Measurements from ENCODE around the gene SEPTIN8. TPM values are rescaled to one million over a fixed set of nuclear protein-coding genes. Genes with fewer than 3 reads are reported as not detected.

The SEPTIN8 gene, protein sequence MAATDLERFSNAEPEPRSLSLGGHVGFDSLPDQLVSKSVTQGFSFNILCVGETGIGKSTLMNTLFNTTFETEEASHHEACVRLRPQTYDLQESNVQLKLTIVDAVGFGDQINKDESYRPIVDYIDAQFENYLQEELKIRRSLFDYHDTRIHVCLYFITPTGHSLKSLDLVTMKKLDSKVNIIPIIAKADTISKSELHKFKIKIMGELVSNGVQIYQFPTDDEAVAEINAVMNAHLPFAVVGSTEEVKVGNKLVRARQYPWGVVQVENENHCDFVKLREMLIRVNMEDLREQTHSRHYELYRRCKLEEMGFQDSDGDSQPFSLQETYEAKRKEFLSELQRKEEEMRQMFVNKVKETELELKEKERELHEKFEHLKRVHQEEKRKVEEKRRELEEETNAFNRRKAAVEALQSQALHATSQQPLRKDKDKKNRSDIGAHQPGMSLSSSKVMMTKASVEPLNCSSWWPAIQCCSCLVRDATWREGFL
- 48.7 and 67.4 TPM in 2 replicates for total RNA-seq

DNA sequence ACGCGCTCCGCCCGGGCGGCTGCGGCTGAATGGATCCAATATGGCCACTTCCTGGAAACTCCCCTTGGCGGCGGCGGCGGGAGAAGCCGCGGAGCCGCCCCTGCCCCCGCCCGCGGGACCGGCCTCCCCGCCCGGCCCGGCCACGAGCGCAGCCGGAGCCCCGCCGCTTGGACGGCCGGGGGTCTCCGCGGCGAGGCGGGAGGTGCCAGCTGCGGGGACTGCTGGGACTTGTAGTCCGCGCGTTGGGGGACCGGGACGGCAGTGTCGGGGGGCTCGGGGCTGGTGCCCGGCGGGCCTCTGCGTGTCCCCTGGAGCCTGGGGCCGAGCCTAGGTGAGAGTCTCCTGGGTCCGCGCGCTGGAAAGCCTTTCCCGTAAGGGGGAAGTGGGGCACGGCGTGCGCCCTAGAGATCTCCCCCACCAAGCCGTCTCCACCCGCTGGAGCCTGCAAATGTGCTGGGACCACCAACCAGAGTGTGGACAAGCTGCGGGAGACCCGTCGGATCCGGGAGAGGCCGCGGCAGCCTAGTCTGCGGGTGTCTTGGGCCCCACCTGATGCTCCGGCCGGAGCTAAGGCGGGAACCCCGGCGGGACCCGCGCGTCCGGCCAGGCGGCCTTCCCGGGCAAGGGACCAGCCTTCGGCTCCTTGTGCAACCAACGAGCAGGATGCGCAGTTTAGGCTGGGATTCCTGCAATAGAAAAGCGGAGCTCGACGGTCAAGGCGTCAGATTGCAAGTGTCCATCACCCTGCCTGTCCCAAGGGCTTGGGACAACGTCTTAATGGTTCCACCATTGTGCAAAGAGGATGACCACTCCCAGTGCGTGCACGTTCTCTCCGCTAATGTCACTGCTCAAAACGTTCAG, at the start of gene SEPTIN8:
Gene SEPTIN8 (minus strand): TSS at position 31 of the 861 bp plus-strand sequence. CDS start 102 bp downstream, outside the sequence.

DNA sequence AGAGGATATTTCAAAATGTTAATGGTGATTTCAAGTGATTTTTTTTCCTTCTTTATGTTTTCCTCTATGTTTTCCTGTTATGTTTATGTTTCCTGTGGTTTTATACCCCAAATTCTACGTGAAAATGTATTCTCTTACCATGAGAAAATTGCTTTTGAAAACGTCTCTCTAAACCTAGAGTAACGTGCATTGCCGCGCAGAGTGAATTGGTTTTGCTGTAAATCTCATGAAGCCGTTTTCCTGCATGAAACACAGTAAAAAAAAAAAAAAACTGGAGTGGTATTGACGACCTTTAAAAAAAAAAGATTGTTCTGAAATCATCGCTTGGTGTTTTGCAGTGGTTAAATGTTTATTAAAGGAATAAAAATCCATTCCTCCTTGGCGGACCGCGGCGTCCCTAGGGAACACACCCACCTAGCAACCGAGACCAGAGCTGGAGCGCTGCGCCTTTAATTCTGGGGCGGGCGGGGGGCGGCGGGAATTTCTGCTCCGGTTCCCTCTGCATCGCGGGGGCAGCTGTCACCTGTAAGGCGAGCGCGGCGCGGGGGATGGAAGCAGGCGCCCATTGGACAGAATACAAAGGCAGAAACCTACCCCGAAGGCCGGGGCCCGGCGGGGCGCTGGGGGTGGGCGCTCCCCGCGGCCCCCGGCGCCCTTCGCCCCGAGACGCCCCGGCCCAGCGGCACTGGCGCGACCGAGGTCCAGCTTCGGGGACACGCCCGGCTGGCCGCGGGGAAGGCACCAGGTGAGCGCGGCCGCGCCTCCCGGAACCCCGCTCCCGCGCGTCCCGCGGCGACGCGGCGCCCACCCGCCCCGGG, 36.0 kb upstream of the SEPTIN8 start, which contains the start of gene SOWAHA:
Gene SOWAHA (plus strand): TSS at position 522 of the 818 bp plus-strand sequence. CDS start 320 bp downstream, outside the sequence.

DNA sequence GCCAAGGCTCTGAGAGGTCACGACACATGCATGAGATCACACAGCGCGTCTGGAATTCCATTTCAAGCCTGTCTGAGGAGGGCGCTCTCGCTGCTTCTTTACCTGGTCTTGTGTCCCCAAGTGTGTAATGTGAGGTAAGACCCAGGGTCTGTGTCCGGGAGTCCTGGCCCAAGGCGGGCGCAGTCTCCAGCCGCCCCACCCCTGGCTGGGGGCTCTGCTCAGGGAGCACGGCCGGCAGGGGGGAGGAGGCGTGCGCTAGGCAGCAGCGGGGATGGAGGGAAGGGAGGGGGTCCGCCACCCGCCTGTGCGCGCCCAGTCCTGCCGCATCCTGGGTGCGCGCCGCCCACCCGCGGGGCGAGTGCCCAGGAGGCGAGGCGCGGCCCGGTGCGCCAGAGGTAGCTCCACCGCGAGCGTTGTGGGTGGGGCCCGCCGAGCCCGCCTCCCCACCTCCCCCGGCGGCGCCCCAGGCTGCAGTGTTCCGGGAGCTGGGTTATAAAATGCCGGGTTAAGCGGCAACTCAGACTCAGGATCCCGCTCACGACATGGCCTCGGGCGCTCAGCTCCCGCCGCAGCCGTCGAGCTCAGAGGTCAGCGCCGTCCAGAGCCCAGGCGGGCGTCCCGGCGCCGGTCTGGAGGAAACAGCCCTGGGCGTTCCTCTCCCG, 30.0 kb downstream of the SEPTIN8 start, which contains the start of gene CCNI2:
Gene CCNI2 (plus strand): TSS at position 473 of the 662 bp plus-strand sequence. CDS start 70 bp downstream, at position 543.

DNA sequence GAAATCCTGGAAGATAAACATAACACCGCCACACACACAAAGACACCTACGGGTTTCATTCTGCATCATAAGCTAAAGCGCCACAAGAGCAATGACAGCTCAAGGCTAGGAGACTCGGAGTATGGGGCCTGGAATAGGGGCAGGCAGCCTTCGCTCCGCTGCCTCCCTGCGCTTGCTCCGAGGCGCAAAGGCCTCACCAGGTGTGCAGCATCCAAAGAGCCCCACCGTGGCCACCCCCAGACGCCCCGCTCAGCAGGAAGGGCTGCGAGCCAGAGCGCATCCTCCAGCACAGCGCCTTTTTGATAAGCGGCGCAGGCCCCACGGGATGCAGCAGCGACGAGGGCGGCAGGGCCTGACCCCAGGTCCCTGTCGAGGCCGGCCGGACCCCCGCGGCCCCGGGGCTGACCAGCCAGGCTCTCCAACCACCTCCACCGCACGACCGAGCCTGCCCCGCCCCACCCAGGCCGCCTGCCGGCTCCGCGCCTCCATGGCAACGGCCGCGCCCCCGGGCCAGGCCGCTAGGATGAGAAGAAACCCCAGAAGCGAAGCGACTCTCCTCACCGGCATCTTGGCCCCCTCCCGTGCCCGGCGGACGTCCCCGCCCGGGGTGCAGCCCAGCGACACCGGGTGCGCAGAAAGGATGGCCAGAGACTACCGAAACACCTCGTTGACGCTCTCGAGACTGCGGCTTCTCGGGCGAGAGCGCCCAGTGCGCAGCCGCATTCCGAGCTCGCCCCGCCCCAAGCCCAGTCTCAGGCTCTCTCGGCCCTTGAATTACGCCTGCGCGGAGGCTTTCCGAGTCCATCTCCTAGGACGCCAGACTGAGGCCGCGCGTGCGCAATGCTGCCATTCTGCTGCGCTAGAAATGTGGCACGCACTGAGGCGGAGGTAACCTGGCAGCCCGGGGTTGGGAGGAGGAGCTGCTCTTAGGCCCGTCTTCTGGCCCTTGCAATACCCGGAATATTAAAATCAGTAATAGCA, 39.9 kb downstream of the SEPTIN8 start, which contains the start of gene KIF3A:
Gene KIF3A (minus strand): TSS at position 694 of the 981 bp plus-strand sequence. CDS start 127 bp downstream, at position 567.

Other genes starting within 250 kb of the SEPTIN8 start
- gene IL5, start 233.7 kb downstream of the SEPTIN8 start, total RNA-seq, result not detected in 2 replicates
- 23.2 and 38.6 TPM in 2 replicates for gene RAD50, start 220.3 kb downstream of the SEPTIN8 start, total RNA-seq
- not detected in 2 replicates for gene IL13, start 119.1 kb downstream of the SEPTIN8 start, total RNA-seq
- gene IL4, start 103.2 kb downstream of the SEPTIN8 start, total RNA-seq, result not detected in 2 replicates
- 15.7 and 16.9 TPM in 2 replicates for gene KIF3A, start 39.7 kb downstream of the SEPTIN8 start, total RNA-seq
- not detected in 2 replicates for gene CCNI2, start 29.8 kb downstream of the SEPTIN8 start, total RNA-seq
- not detected in 2 replicates for gene SOWAHA, start 36.1 kb upstream of the SEPTIN8 start, total RNA-seq
- 1.8 and 2.1 TPM in 2 replicates for gene SHROOM1, start 53.4 kb upstream of the SEPTIN8 start, total RNA-seq
- under 0.01 and 0.09 TPM in 2 replicates for gene GDF9, start 89.2 kb upstream of the SEPTIN8 start, total RNA-seq
- gene UQCRQ, start 89.4 kb upstream of the SEPTIN8 start, total RNA-seq, result 43.6 and 105 TPM in 2 replicates
- gene LEAP2, start 96.4 kb upstream of the SEPTIN8 start, total RNA-seq, result 0.18 and 0.30 TPM in 2 replicates
- 45.4 and 84.6 TPM in 2 replicates for gene AFF4, start 186.4 kb upstream of the SEPTIN8 start, total RNA-seq
- gene ZCCHC10, start 249.3 kb upstream of the SEPTIN8 start, total RNA-seq, result 7.5 and 11.3 TPM in 2 replicates

All from smooth muscle cell of the umbilical artery (primary cell).